ENCODE data around the gene CTXND1.

CTXND1 gene

GRCh38 chr15:80207887-80208286, 44.1 kb downstream of the CTXND1 start:
- DNase-seq, result no peak

- DNase-seq, result no peak
These were observed 47.8 kb downstream of the CTXND1 start for GRCh38 chr15:80204231-80204630.

- DNase-seq, result no peak
These were observed 48.6 kb downstream of the CTXND1 start for GRCh38 chr15:80203361-80203885.

GRCh38 chr15:80202641-80203360, 49.2 kb downstream of the CTXND1 start:
- no peak for DNase-seq

- DNase-seq, result no peak
These were observed 50.0 kb downstream of the CTXND1 start for GRCh38 chr15:80202016-80202315.

- DNase-seq, result no peak
These were observed 50.6 kb downstream of the CTXND1 start for GRCh38 chr15:80201256-80202015.

GRCh38 chr15:80199869-80200268, 52.1 kb downstream of the CTXND1 start:
- DNase-seq, result no peak

- no peak for DNase-seq
These were observed 52.6 kb downstream of the CTXND1 start for GRCh38 chr15:80199366-80199765.

GRCh38 chr15:80194914-80195313, 57.1 kb downstream of the CTXND1 start:
- DNase-seq, result no peak

- DNase-seq, result no peak
These were observed 57.8 kb downstream of the CTXND1 start for GRCh38 chr15:80194186-80194585.

GRCh38 chr15:80191897-80192595, 60.0 kb downstream of the CTXND1 start:
- DNase-seq, result no peak

- DNase-seq, result no peak
These were observed 60.8 kb downstream of the CTXND1 start for GRCh38 chr15:80191198-80191597.

GRCh38 chr15:80188251-80188650, 63.8 kb downstream of the CTXND1 start:
- no peak for DNase-seq

- DNase-seq, result no peak
These were observed 65.4 kb downstream of the CTXND1 start for GRCh38 chr15:80186597-80186996.

GRCh38 chr15:80186066-80186465, 65.9 kb downstream of the CTXND1 start:
- no peak for DNase-seq

- no peak for DNase-seq
These were observed 66.9 kb downstream of the CTXND1 start for GRCh38 chr15:80185152-80185551.

GRCh38 chr15:80184554-80184953, 67.5 kb downstream of the CTXND1 start:
- no peak for DNase-seq

- no peak for DNase-seq
These were observed 68.1 kb downstream of the CTXND1 start for GRCh38 chr15:80183886-80184285.

GRCh38 chr15:80183306-80183705, 68.7 kb downstream of the CTXND1 start:
- DNase-seq, result no peak

- no peak for DNase-seq
These were observed 69.3 kb downstream of the CTXND1 start for GRCh38 chr15:80182611-80183261.

- DNase-seq, result no peak
These were observed 71.0 kb downstream of the CTXND1 start for GRCh38 chr15:80180986-80181385.

GRCh38 chr15:80180468-80180867, 71.5 kb downstream of the CTXND1 start:
- DNase-seq, result no peak

- no peak for DNase-seq
These were observed 72.1 kb downstream of the CTXND1 start for GRCh38 chr15:80179935-80180334.

Measured in left hindlimb (tissue), 1 donor.